ENCODE results near the gene IVD.

The IVD gene

GRCh38 chr15:40415226-40415625, 9.6 kb downstream of the IVD start:
- DNase-seq (ENCODE audit: low spot score): no peak

GRCh38 chr15:40416056-40416455, 10.5 kb downstream of the IVD start:
- DNase-seq (ENCODE audit: low spot score): no peak

- no peak for DNase-seq (ENCODE audit: low spot score)
Observed at GRCh38 chr15:40418126-40418525, 12.5 kb downstream of the IVD start.

GRCh38 chr15:40420071-40420713, 14.6 kb downstream of the IVD start:
- no peak for DNase-seq (ENCODE audit: low spot score)

- DNase-seq (ENCODE audit: low spot score): peak; percentile 29
Observed at GRCh38 chr15:40420793-40421192, 15.2 kb downstream of the IVD start.

GRCh38 chr15:40421246-40422157, 15.9 kb downstream of the IVD start:
- peak; percentile 78 for DNase-seq (ENCODE audit: low spot score)

- no peak for DNase-seq (ENCODE audit: low spot score)
Observed at GRCh38 chr15:40424483-40425115, 19.0 kb downstream of the IVD start.

GRCh38 chr15:40425681-40426080, 20.1 kb downstream of the IVD start:
- no peak for DNase-seq (ENCODE audit: low spot score)

GRCh38 chr15:40427188-40427587, 21.6 kb downstream of the IVD start:
- no peak for DNase-seq (ENCODE audit: low spot score)

GRCh38 chr15:40428185-40428584, 22.6 kb downstream of the IVD start:
- DNase-seq (ENCODE audit: low spot score): no peak

GRCh38 chr15:40429068-40429710, 23.6 kb downstream of the IVD start:
- DNase-seq (ENCODE audit: low spot score): no peak

- no peak for DNase-seq (ENCODE audit: low spot score)
Observed at GRCh38 chr15:40430271-40430805, 24.7 kb downstream of the IVD start.

- DNase-seq (ENCODE audit: low spot score): no peak
Observed at GRCh38 chr15:40435023-40435709, 29.6 kb downstream of the IVD start.

- no peak for DNase-seq (ENCODE audit: low spot score)
Observed at GRCh38 chr15:40435710-40436089, 30.1 kb downstream of the IVD start.

- DNase-seq (ENCODE audit: low spot score): peak; percentile 68
Observed at GRCh38 chr15:40436116-40436891, 30.7 kb downstream of the IVD start.

GRCh38 chr15:40436892-40437751, 31.5 kb downstream of the IVD start:
- no peak for DNase-seq (ENCODE audit: low spot score)

GRCh38 chr15:40437752-40438687, 32.4 kb downstream of the IVD start:
- DNase-seq (ENCODE audit: low spot score): no peak

- no peak for DNase-seq (ENCODE audit: low spot score)
Observed at GRCh38 chr15:40438712-40439111, 33.1 kb downstream of the IVD start.
